Measurements from ENCODE around the gene DIAPH1. TPM values are rescaled to one million over a fixed set of nuclear protein-coding genes. Genes with fewer than 3 reads are reported as not detected.

DIAPH1 gene
- total RNA-seq, 3 donors from 2014 or later, result 58.8 to 64.8 (median 63.6) TPM

DNA sequence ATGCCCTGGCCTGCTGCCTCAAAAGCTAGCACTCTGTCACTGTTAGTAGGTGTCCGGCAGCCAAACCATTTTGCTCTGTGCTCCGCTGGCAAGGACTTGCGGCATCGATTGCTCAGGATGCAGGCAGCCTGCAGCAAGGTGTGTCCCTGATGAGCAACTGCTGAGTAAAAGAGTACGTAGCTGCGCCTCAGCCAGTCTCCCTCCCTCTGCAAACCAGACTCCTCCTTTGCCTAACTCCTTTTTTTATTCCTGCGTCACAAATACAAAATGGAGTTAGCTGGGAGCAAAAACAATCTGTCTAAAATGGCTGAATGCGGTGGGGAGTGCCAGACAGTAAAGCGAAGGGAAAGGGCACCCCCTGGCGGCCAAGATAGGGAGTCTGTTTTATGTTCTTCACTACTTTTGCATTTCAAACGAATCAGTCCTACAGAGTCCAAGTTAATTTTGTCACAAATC lies 61.1 kb downstream of the DIAPH1 start:
- Histone ChIP-seq H3K27me3 (no peaks in the 10 kb centered on the region), H3K9me3 (no peaks in the 10 kb centered on the region), H3K27ac (peak overlapping the region; percentile 83 to 87), H3K4me3 (peak overlapping the region in 2 of 3 donors; percentile 28 to 57), H3K36me3 (no peaks in the 10 kb centered on the region), H3K4me1 (peaks cover 0 to 3% of the 10 kb centered on the region in 2 donors)
- intact Hi-C loops (cut with DNase I; ENCODE audit: low total_unique reads), result loop anchor here (10.0 kb wide), 1 partner anchor 133 kb away; the partner anchor contains the start of gene PCDHGA11
- DNase-seq (ENCODE audit: low spot score in 2 of 2), result peak; percentile 80 to 89
- TF ChIP-seq, protein P1, sequence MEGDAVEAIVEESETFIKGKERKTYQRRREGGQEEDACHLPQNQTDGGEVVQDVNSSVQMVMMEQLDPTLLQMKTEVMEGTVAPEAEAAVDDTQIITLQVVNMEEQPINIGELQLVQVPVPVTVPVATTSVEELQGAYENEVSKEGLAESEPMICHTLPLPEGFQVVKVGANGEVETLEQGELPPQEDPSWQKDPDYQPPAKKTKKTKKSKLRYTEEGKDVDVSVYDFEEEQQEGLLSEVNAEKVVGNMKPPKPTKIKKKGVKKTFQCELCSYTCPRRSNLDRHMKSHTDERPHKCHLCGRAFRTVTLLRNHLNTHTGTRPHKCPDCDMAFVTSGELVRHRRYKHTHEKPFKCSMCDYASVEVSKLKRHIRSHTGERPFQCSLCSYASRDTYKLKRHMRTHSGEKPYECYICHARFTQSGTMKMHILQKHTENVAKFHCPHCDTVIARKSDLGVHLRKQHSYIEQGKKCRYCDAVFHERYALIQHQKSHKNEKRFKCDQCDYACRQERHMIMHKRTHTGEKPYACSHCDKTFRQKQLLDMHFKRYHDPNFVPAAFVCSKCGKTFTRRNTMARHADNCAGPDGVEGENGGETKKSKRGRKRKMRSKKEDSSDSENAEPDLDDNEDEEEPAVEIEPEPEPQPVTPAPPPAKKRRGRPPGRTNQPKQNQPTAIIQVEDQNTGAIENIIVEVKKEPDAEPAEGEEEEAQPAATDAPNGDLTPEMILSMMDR (IDR thresholded peaks at IDR 0.05), result peak; percentile 72 to 95 (median 73)
- TF ChIP-seq POLR2AphosphoS5 (IDR thresholded peaks at IDR 0.05) (peak; percentile 71 to 95 (median 78)), POLR2A (IDR thresholded peaks at IDR 0.05) (no peak)

DNA sequence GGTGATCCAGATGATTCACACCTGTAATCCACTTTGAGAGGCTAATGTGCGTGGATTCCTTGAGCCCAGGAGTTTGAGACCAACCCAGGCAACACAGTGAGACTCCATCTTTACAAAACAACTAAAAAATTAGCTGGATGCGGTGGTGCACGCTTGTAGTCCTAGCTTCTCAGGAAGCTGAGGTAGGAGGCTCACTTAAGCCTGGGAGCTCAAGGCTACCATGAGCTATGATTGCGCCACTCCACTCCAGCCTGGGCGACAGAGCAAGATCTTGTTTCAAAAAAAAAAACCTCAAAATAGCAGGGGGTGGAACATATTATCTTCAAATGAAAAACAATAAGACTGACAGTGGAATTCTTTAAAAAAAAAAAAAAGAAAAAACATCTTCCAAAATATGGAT lies 70.9 kb downstream of the DIAPH1 start:
- H3K4me1 ChIP-seq, result no peaks in the 10 kb centered on the region
- H3K27me3 ChIP-seq, result no peaks in the 10 kb centered on the region
- peaks cover 5% of the 10 kb centered on the region for H3K36me3 ChIP-seq
- intact Hi-C loops (cut with DNase I; ENCODE audit: low total_unique reads), result no loop called here
- no peak overlapping the region for H3K27ac ChIP-seq
- TF ChIP-seq, protein P1 (IDR thresholded peaks at IDR 0.05), result no peak
- TF ChIP-seq POLR2AphosphoS5 (IDR thresholded peaks at IDR 0.05) (no peak), POLR2A (IDR thresholded peaks at IDR 0.05) (no peak)
- H3K4me3 ChIP-seq, result no peak overlapping the region
- H3K9me3 ChIP-seq, result peaks cover 26 to 40% of the 10 kb centered on the region in 2 donors
- DNase-seq (ENCODE audit: low spot score in 2 of 2), result no peak

- H3K36me3 ChIP-seq, result peaks cover 5% of the 10 kb centered on the region
- H3K4me3 ChIP-seq, result no peak overlapping the region
- H3K27me3 ChIP-seq, result no peaks in the 10 kb centered on the region
- DNase-seq (ENCODE audit: low spot score in 2 of 2), result no peak
- no peak overlapping the region for H3K27ac ChIP-seq
- no peaks in the 10 kb centered on the region for H3K4me1 ChIP-seq
- H3K9me3 ChIP-seq, result peaks cover 26 to 40% of the 10 kb centered on the region in 2 donors
- intact Hi-C loops (cut with DNase I; ENCODE audit: low total_unique reads), result no loop called here
- TF ChIP-seq POLR2AphosphoS5 (IDR thresholded peaks at IDR 0.05), result no peak
- no peak for TF ChIP-seq POLR2A (IDR thresholded peaks at IDR 0.05)
- TF ChIP-seq, protein P1 (IDR thresholded peaks at IDR 0.05), result no peak
Measured at GRCh38 chr5:141547488-141547887, 71.3 kb downstream of the DIAPH1 start.

DNA sequence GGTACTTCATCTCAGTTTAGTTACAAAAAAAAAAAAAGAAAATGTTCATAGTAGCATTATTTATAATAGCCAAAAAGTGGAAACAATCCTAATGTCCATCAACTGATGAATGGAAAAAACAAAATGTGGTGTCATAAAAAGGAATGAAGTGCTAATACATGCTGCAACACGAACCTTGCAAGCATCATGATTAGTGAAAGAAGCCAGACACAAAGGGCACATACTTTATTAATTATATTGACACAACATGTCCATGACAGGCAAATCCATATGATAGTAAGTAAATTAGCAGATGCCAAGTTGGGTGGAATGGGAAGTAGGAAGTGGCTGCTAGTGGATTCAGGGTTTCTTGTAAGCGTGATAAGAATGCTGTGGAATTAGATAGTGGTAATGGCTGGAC lies 75.7 kb downstream of the DIAPH1 start:
- H3K27me3 ChIP-seq, result no peaks in the 10 kb centered on the region
- TF ChIP-seq POLR2A (IDR thresholded peaks at IDR 0.05), result no peak
- TF ChIP-seq POLR2AphosphoS5 (IDR thresholded peaks at IDR 0.05), result no peak
- TF ChIP-seq, protein P1 (IDR thresholded peaks at IDR 0.05), result no peak
- peaks cover 22 to 25% of the 10 kb centered on the region in 2 donors for H3K9me3 ChIP-seq
- no peak overlapping the region for H3K4me3 ChIP-seq
- no peaks in the 10 kb centered on the region for H3K4me1 ChIP-seq
- DNase-seq (ENCODE audit: low spot score in 2 of 2), result no peak
- intact Hi-C loops (cut with DNase I; ENCODE audit: low total_unique reads), result no loop called here
- no peak overlapping the region for H3K27ac ChIP-seq
- no peaks in the 10 kb centered on the region for H3K36me3 ChIP-seq

DNA sequence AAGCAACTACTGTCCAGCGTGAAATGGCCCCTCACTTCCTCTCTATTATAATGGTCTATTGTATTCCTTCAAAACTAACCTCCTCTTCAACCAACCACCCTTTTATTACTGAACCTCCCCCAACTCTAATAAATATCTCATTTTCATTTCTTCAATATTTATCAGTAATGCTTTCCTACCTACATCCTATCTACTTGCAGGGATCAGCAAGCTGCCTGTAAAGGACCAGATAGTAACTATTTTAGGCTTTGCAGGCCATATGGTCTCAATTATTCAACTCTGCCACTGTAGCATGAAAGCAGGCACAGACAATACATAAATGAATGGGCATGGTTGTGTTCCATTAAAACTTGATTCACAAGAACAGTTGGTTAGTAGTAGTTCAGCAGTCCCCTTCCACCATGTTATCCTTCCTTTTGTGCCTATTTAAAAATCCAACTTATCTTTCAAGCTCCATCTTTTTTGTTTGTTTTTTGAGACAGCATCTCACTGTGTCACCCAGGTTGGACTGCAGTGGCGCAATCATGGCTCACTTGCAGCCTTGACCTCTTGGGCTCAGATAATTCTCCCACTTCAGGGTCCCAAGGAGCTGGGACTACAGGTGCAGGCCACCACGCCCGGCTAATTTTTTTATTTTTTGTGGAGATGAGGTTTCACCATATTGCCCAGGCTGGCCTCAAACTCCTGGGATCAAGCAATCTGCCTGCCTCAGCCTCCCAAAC lies 84.1 kb downstream of the DIAPH1 start:
- DNase-seq (ENCODE audit: low spot score in 2 of 2), result no peak
- intact Hi-C loops (cut with DNase I; ENCODE audit: low total_unique reads), result no loop called here
- Histone ChIP-seq H3K36me3 (no peaks in the 10 kb centered on the region), H3K4me3 (no peak overlapping the region), H3K27ac (no peak overlapping the region), H3K4me1 (no peaks in the 10 kb centered on the region), H3K9me3 (no peaks in the 10 kb centered on the region), H3K27me3 (no peaks in the 10 kb centered on the region)
- TF ChIP-seq POLR2AphosphoS5 (IDR thresholded peaks at IDR 0.05), result no peak
- TF ChIP-seq, protein P1 (IDR thresholded peaks at IDR 0.05), result no peak
- TF ChIP-seq POLR2A (IDR thresholded peaks at IDR 0.05), result no peak

All from breast epithelium (tissue), 4 donors.